ENCODE results near the gene ME3. TPM values are rescaled to one million over a fixed set of nuclear protein-coding genes. Genes with fewer than 3 reads are reported as not detected.

The ME3 gene
- total RNA-seq: 12.5 and 13.0 TPM in 2 replicates

DNA sequence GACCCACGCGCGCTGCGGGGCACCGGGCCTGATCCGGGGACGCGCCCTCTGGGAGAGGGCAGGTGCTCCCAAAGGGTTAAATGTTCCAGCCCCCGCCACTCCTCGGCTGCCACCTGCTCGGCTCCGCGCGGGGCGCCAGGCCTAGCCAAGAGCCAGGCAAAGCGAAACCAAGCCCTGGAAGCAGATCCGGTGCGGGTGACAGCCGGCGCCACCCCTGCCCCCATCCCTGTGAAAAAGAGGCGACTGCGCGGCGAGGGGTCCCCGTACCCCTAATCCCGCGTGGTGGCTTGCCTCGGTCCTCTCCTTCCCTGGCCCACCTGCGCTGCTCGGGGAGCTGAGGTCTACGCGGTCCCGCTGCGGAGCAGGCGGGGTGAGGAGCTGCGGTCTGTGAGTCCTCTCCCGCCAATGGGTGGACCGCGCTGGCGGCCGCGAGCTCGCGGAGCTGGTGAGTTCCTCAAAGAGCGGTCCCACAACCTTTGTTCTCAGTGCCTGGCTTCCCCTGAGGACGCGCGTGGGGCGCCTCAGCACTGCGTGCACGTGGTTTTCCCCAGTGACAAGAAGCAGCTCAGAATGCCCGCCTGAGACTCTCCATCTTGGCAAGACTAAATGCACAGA is at the start of gene ME3:
Gene ME3, minus strand, starts transcription at position 610 of the 615 bp plus-strand sequence.

Other genes starting within 250 kb of the ME3 start
- gene PRSS23, start 127.9 kb upstream of the ME3 start, total RNA-seq: 197 and 215 TPM in 2 replicates